NCI-H1694 treated with DMSO at 0.1 percent for 48 hours (cell line): ENCODE measurements around the gene ZNF841.
"Not testable (repeated sequence)": the region's sequence is repeated elsewhere in the genome, so short reads cannot be mapped to it uniquely, and the experiment has no call there.

Experiments used
- DNase-seq: peaks from one replicate; lab custom pipeline; 2025; lab: John Stamatoyannopoulos, UW

Gene ZNF841

GRCh38 chr19:52066258-52066863, 29.2 kb downstream of the ZNF841 start:
- DNase-seq = no peak

- DNase-seq = no peak
Observed at GRCh38 chr19:52065399-52065798, 30.2 kb downstream of the ZNF841 start.

GRCh38 chr19:52056480-52056879, 39.1 kb downstream of the ZNF841 start:
- DNase-seq = not testable (repeated sequence)

- DNase-seq = not testable (repeated sequence)
Observed at GRCh38 chr19:52051736-52052135, 43.8 kb downstream of the ZNF841 start.

GRCh38 chr19:52048555-52049501, 46.7 kb downstream of the ZNF841 start, which contains the start of gene ZNF432:
TSS of gene ZNF432 (minus strand) at chr19:52048838. CDS start at chr19:52046868, 1,970 bp downstream.
- peak; percentile 86 for DNase-seq

GRCh38 chr19:52039169-52039568, 56.4 kb downstream of the ZNF841 start:
- no peak for DNase-seq

GRCh38 chr19:52034051-52034728, 61.4 kb downstream of the ZNF841 start:
- no peak for DNase-seq

GRCh38 chr19:52028780-52029123, 66.8 kb downstream of the ZNF841 start:
- peak; percentile 70 for DNase-seq

GRCh38 chr19:52028027-52028779, 67.4 kb downstream of the ZNF841 start, which contains the start of gene ZNF614:
TSS of gene ZNF614 (minus strand) at chr19:52028379. CDS start at chr19:52025745, 2,634 bp downstream.
- peak; percentile 89 for DNase-seq

GRCh38 chr19:52026255-52026990, 69.1 kb downstream of the ZNF841 start:
- not testable (repeated sequence) for DNase-seq

GRCh38 chr19:52024478-52024877, 71.1 kb downstream of the ZNF841 start:
- not testable (repeated sequence) for DNase-seq

- DNase-seq = no peak
Observed at GRCh38 chr19:52022193-52022592, 73.4 kb downstream of the ZNF841 start.

GRCh38 chr19:52020506-52020905, 75.1 kb downstream of the ZNF841 start:
- DNase-seq = no peak
